Progenitor cell of endocrine pancreas (in vitro differentiated cells): Measurements from ENCODE around the gene PRDM16. TPM values are rescaled to one million over a fixed set of nuclear protein-coding genes. Genes with fewer than 3 reads are reported as not detected.

Source experiments
- DNase-seq: peaks from one replicate; pipeline ENCODE4 v3.0.0; 2021; ENCODE audit warnings: low spot score; ENCODE audit not compliant: unreplicated experiment
- H3K27ac Mint-ChIP-seq: 2 replicates; pipeline ENCODE4 v1.8.0; 2021; ENCODE audit warnings: mild to moderate bottlenecking, moderate library complexity, mixed read lengths
- H3K27me3 Mint-ChIP-seq: 2 replicates; pipeline ENCODE4 v1.8.0; 2021; ENCODE audit warnings: mixed read lengths
- H3K36me3 Mint-ChIP-seq: 2 replicates; pipeline ENCODE4 v1.8.0; 2022; ENCODE audit warnings: mixed read lengths; ENCODE audit not compliant: insufficient read depth
- H3K4me1 Mint-ChIP-seq: 2 replicates; pipeline ENCODE4 v1.8.0; 2021; ENCODE audit warnings: low read depth, mixed read lengths
- H3K4me3 Mint-ChIP-seq: 2 replicates; pipeline ENCODE4 v1.8.0; 2021; ENCODE audit warnings: low read depth, mild to moderate bottlenecking, moderate library complexity, mixed read lengths
- H3K9me3 Mint-ChIP-seq: 2 replicates; pipeline ENCODE4 v1.8.0; 2021; ENCODE audit warnings: low read depth, mixed read lengths
- CTCF ChIP-seq: fragments of 200-600 bp; sonication (generic); IDR thresholded peaks from one replicate; pipeline ENCODE4 v1.5.0; 2021; ENCODE audit warnings: antibody characterized with exemption, mild to moderate bottlenecking; ENCODE audit not compliant: unreplicated experiment
- total RNA-seq: library from RNA; stranded (reverse); gene quantifications from 2 replicates; pipeline ENCODE4 v1.2.1, GENCODE V29; 2021

Gene PRDM16
- total RNA-seq, 1 donor from 2014 or later = 69.1 TPM

- H3K4me1 Mint-ChIP-seq = peaks cover 30% of the 10 kb centered on the region
- peak overlapping the region; percentile 63 for H3K27ac Mint-ChIP-seq
Observed at GRCh38 chr1:3264456-3264855, 195.5 kb downstream of the PRDM16 start.

GRCh38 chr1:3265835-3266805 lies 197.1 kb downstream of the PRDM16 start:
- Mint-ChIP-seq H3K27me3 (no peaks in the 10 kb centered on the region), H3K9me3 (no peaks in the 10 kb centered on the region), H3K4me1 (peaks cover 24% of the 10 kb centered on the region), H3K27ac (peak overlapping the region; percentile 29), H3K4me3 (no peak overlapping the region), H3K36me3 (no peaks in the 10 kb centered on the region)
- no peak for DNase-seq
- no peak for TF ChIP-seq CTCF

More at GRCh38 chr1:3264456-3264855, 195.5 kb downstream of the PRDM16 start:
- Mint-ChIP-seq H3K36me3 (peaks cover 2% of the 10 kb centered on the region), H3K27me3 (no peaks in the 10 kb centered on the region), H3K9me3 (peaks cover 4% of the 10 kb centered on the region), H3K4me3 (no peak overlapping the region)
- no peak for DNase-seq
- TF ChIP-seq CTCF = no peak

GRCh38 chr1:3266870-3267549 lies 198.0 kb downstream of the PRDM16 start:
- H3K9me3 Mint-ChIP-seq = no peaks in the 10 kb centered on the region
- H3K4me1 Mint-ChIP-seq = peaks cover 17% of the 10 kb centered on the region
- no peak overlapping the region for H3K27ac Mint-ChIP-seq
- no peak overlapping the region for H3K4me3 Mint-ChIP-seq
- TF ChIP-seq CTCF = no peak
- no peak for DNase-seq
- H3K27me3 Mint-ChIP-seq = no peaks in the 10 kb centered on the region
- no peaks in the 10 kb centered on the region for H3K36me3 Mint-ChIP-seq

- Mint-ChIP-seq H3K4me3 (no peak overlapping the region), H3K27ac (no peak overlapping the region), H3K27me3 (no peaks in the 10 kb centered on the region), H3K9me3 (no peaks in the 10 kb centered on the region), H3K36me3 (no peaks in the 10 kb centered on the region), H3K4me1 (peaks cover 14% of the 10 kb centered on the region)
- DNase-seq = no peak
- no peak for TF ChIP-seq CTCF
Observed at GRCh38 chr1:3267550-3268270, 198.7 kb downstream of the PRDM16 start.

- no peaks in the 10 kb centered on the region for H3K36me3 Mint-ChIP-seq
- no peak overlapping the region for H3K4me3 Mint-ChIP-seq
- no peaks in the 10 kb centered on the region for H3K27me3 Mint-ChIP-seq
- peaks cover 14% of the 10 kb centered on the region for H3K4me1 Mint-ChIP-seq
- no peak overlapping the region for H3K27ac Mint-ChIP-seq
- no peaks in the 10 kb centered on the region for H3K9me3 Mint-ChIP-seq
- no peak for DNase-seq
- no peak for TF ChIP-seq CTCF
Observed at GRCh38 chr1:3268281-3268680, 199.3 kb downstream of the PRDM16 start.
